Smooth muscle cell (in vitro differentiated cells): ENCODE results near the gene ATP1B2. TPM values are rescaled to one million over a fixed set of nuclear protein-coding genes. Genes with fewer than 3 reads are reported as not detected.

Experiments
- DNase-seq: peaks from one replicate; lab custom pipeline; 2025; ENCODE audit not compliant: unreplicated experiment; lab: John Stamatoyannopoulos, UW
- H2AFZ ChIP-seq: fragments of 200-600 bp; sonication (generic); 2 replicates; pipeline ENCODE4 v1.6.0; 2016; ENCODE audit warnings: antibody characterized with exemption, low read depth, mild to moderate bottlenecking
- H3F3A ChIP-seq: fragments of 200-600 bp; sonication (generic); 2 replicates; pipeline ENCODE4 v1.6.0; 2017; ENCODE audit warnings: antibody characterized with exemption, low read depth
- H3K27ac ChIP-seq: fragments of 200-600 bp; sonication (generic); 2 replicates; pipeline ENCODE4 v1.5.1; 2016; ENCODE audit warnings: low read depth, mild to moderate bottlenecking
- H3K27me3 ChIP-seq: fragments of 200-600 bp; sonication (generic); 2 replicates; pipeline ENCODE4 v1.6.1; 2016; ENCODE audit warnings: low read depth, mild to moderate bottlenecking
- H3K36me3 ChIP-seq: fragments of 200-600 bp; sonication (generic); 2 replicates; pipeline ENCODE4 v1.5.1; 2016; ENCODE audit warnings: low read depth
- H3K4me1 ChIP-seq: fragments of 200-600 bp; sonication (generic); 2 replicates; pipeline ENCODE4 v1.5.1; 2016; ENCODE audit warnings: low read depth
- H3K4me2 ChIP-seq: fragments of 200-600 bp; sonication (generic); 2 replicates; pipeline ENCODE4 v1.6.0; 2016; ENCODE audit warnings: mild to moderate bottlenecking
- H3K4me3 ChIP-seq: fragments of 200-600 bp; sonication (generic); 2 replicates; pipeline ENCODE4 v1.5.1; 2016; ENCODE audit warnings: mild to moderate bottlenecking
- H3K79me2 ChIP-seq: fragments of 200-600 bp; sonication (generic); 2 replicates; pipeline ENCODE4 v1.6.0; 2016; ENCODE audit warnings: low read depth, mild to moderate bottlenecking
- H3K9ac ChIP-seq: fragments of 200-600 bp; sonication (generic); 2 replicates; pipeline ENCODE4 v1.6.0; 2016; ENCODE audit warnings: low read depth
- H3K9me3 ChIP-seq: fragments of 200-600 bp; sonication (generic); replicated peaks from 2 replicates; pipeline ENCODE4 v1.5.1; 2016; ENCODE audit warnings: low read depth
- H4K20me1 ChIP-seq: fragments of 200-600 bp; sonication (generic); 2 replicates; pipeline ENCODE4 v1.6.0; 2016; ENCODE audit warnings: low read depth
- CTCF ChIP-seq: fragments of 200-600 bp; sonication (generic); IDR thresholded peaks from 2 replicates; pipeline ENCODE4 v1.5.1; 2017; ENCODE audit warnings: borderline replicate concordance, mild to moderate bottlenecking, antibody characterized with exemption; ENCODE audit not compliant: insufficient read depth, poor library complexity, severe bottlenecking
- WGBS: methylation state at CpG from one replicate; pipeline ENCODE4 v1.1.7; 2016; ENCODE audit warnings: low lambda C conversion rate; 5-methylcytosine and 5-hydroxymethylcytosine counted together
- polyA plus RNA-seq: library from polyadenylated mRNA; unstranded; fragments of >200 nt; fragmentation: Nextera tagmentation; extraction: Ambion mirVana; gene quantifications from 2 replicates; pipeline ENCODE4 v1.2.1, GENCODE V29; 2016
- total RNA-seq: library from RNA; depleted of rRNA; stranded (reverse); fragments of >200 nt; gene quantifications from 2 replicates; pipeline ENCODE4 v1.2.3, GENCODE V29; 2014

The ATP1B2 gene
- total and polyA plus RNA-seq, 2 experiments from 2014 or later, result 0.85 to 4.4 TPM

- Histone ChIP-seq H3K79me2 (peaks cover 72% of the 10 kb centered on the region), H3K36me3 (no peaks in the 10 kb centered on the region), H3K4me1 (peaks cover 18% of the 10 kb centered on the region), H2AFZ (no peak overlapping the region), H3K9me3 (no peaks in the 10 kb centered on the region), H4K20me1 (peaks cover 71% of the 10 kb centered on the region), H3F3A (no peaks in the 10 kb centered on the region), H3K27me3 (no peaks in the 10 kb centered on the region), H3K4me3 (no peak overlapping the region), H3K9ac (no peak overlapping the region), H3K4me2 (peak overlapping the region; percentile 88), H3K27ac (no peak overlapping the region)
- no peak for DNase-seq
- TF ChIP-seq CTCF, result no peak
- WGBS, result 71% methylated on average over 3 of the region's 3 CpGs
These were observed 39.0 kb upstream of the ATP1B2 start for GRCh38 chr17:7611635-7612293.

- TF ChIP-seq CTCF, result no peak
- Histone ChIP-seq H3K36me3 (no peaks in the 10 kb centered on the region), H3K9ac (no peak overlapping the region), H3F3A (no peaks in the 10 kb centered on the region), H3K4me2 (peak overlapping the region; percentile 88), H3K9me3 (no peaks in the 10 kb centered on the region), H3K79me2 (peaks cover 67% of the 10 kb centered on the region), H3K4me1 (peaks cover 18% of the 10 kb centered on the region), H3K4me3 (no peak overlapping the region), H3K27me3 (no peaks in the 10 kb centered on the region), H3K27ac (no peak overlapping the region), H2AFZ (no peak overlapping the region), H4K20me1 (peaks cover 66% of the 10 kb centered on the region)
- 95% methylated on average over 1 of the region's 1 CpG for WGBS
- no peak for DNase-seq
These were observed 38.5 kb upstream of the ATP1B2 start for GRCh38 chr17:7612294-7612640.

GRCh38 chr17:7613769-7614424 is 36.8 kb upstream of the ATP1B2 start:
- Histone ChIP-seq H3K9ac (peak overlapping the region; percentile 83), H3K4me3 (peak overlapping the region; percentile 58), H3K27me3 (no peaks in the 10 kb centered on the region), H3F3A (no peaks in the 10 kb centered on the region), H3K9me3 (no peaks in the 10 kb centered on the region), H3K36me3 (no peaks in the 10 kb centered on the region), H3K27ac (peak overlapping the region; percentile 68), H4K20me1 (peaks cover 50% of the 10 kb centered on the region), H2AFZ (no peak overlapping the region), H3K4me2 (peak overlapping the region; percentile 88), H3K4me1 (peaks cover 18% of the 10 kb centered on the region), H3K79me2 (peaks cover 50% of the 10 kb centered on the region)
- WGBS, result 10% methylated on average over 20 of the region's 20 CpGs
- TF ChIP-seq CTCF, result no peak
- no peak for DNase-seq
